Activated T-cell treated with anti-CD3 and anti-CD28 coated beads, Interleukin-2, amount 50 U/mL, for 72 hours (primary cell): Measurements from ENCODE around the gene RNF212B. TPM values are rescaled to one million over a fixed set of nuclear protein-coding genes. Genes with fewer than 3 reads are reported as not detected.

Experiments
- ATAC-seq, 2 donors: fragments of 150-1000 bp; cut with Tn5 transposase; replicated peaks in 1 of 2; 2 replicates each; pipeline ENCODE4 v1.10.0; 2021; ENCODE audit warnings: moderate library complexity in 2 of 2, mild to moderate bottlenecking in 1 of 2
- DNase-seq, 2 donors: peaks; one replicate each; pipeline ENCODE4 v3.0.0; 2021 to 2022; ENCODE audit warnings: mixed read lengths in 1 of 2
- H3K27ac Mint-ChIP-seq: one replicate; pipeline ENCODE4 v1.8.0; 2022; ENCODE audit warnings: mild to moderate bottlenecking, moderate library complexity, mixed read lengths
- H3K27me3 Mint-ChIP-seq: one replicate; pipeline ENCODE4 v1.8.0; 2022; ENCODE audit warnings: low read depth, mixed read lengths
- H3K36me3 Mint-ChIP-seq, 2 donors: one replicate each; pipeline ENCODE4 v1.8.0; 2022; ENCODE audit warnings: mixed read lengths in 2 of 2, mild to moderate bottlenecking in 1 of 2; ENCODE audit not compliant: insufficient read depth in 2 of 2
- H3K4me1 Mint-ChIP-seq: one replicate; pipeline ENCODE4 v1.8.0; 2022; ENCODE audit warnings: low read depth, mixed read lengths
- H3K4me3 Mint-ChIP-seq, 2 donors: one replicate each; pipeline ENCODE4 v1.8.0; 2022; ENCODE audit warnings: mild to moderate bottlenecking in 2 of 2, mixed read lengths in 2 of 2, moderate library complexity in 2 of 2
- H3K9me3 Mint-ChIP-seq, 2 donors: one replicate each; pipeline ENCODE4 v1.8.0; 2022; ENCODE audit warnings: mixed read lengths in 2 of 2
- total RNA-seq, 2 donors: library from RNA; stranded (reverse); gene quantifications; one replicate each; pipeline ENCODE4 v1.2.3, GENCODE V29; 2022

Gene RNF212B
- total RNA-seq, 2 donors from 2014 or later: not detected

GRCh38 chr14:23321572-23322547, 84.1 kb downstream of the RNF212B start:
- Mint-ChIP-seq H3K27me3 (no peaks in the 10 kb centered on the region), H3K27ac (peak overlapping the region; percentile 95), H3K4me3 (peak overlapping the region; percentile 94 to 99), H3K4me1 (peaks cover 27% of the 10 kb centered on the region), H3K9me3 (peaks cover 0 to 2% of the 10 kb centered on the region in 2 donors), H3K36me3 (peaks cover 12 to 14% of the 10 kb centered on the region in 2 donors)
- DNase-seq (peak; percentile 82 to 86), ATAC-seq (peak; percentile 35 to 36)

Other genes with a start within 250 kb of the RNF212B start
- gene C14orf93, start 227.8 kb upstream of the RNF212B start, total RNA-seq: 10 to 100 TPM; 13.5 to 15.2 TPM
- gene PSMB5, start 203.0 kb upstream of the RNF212B start, total RNA-seq: 10 to 100 TPM; 82.8 to 88.9 TPM
- gene PSMB11, start 195.7 kb upstream of the RNF212B start, total RNA-seq: not detected
- gene CDH24, start 180.4 kb upstream of the RNF212B start, total RNA-seq: 1 to 10 TPM in 1 of 2 donors, under 1 TPM in 1; 0.82 to 1.5 TPM
- 100 to 1,000 TPM; 162 to 188 TPM for gene ACIN1, start 142.8 kb upstream of the RNF212B start, total RNA-seq
- gene C14orf119, start 142.4 kb upstream of the RNF212B start, total RNA-seq: 10 to 100 TPM; 31.3 to 38.5 TPM
- gene CIROP, start 132.9 kb upstream of the RNF212B start, total RNA-seq: not detected
- gene CEBPE, start 118.7 kb upstream of the RNF212B start, total RNA-seq: under 1 TPM; 0.21 to 0.36 TPM
- gene SLC7A8, start 54.3 kb upstream of the RNF212B start, total RNA-seq: 1 to 10 TPM in 1 of 2 donors, under 1 TPM in 1; 0.72 to 1.2 TPM
- 10 to 100 TPM; 11.8 to 12.6 TPM for gene HOMEZ, start 48.2 kb downstream of the RNF212B start, total RNA-seq
- 10 to 100 TPM; 30.2 to 37.4 TPM for gene PPP1R3E, start 64.9 kb downstream of the RNF212B start, total RNA-seq
- gene BCL2L2, start 68.9 kb downstream of the RNF212B start, total RNA-seq: 1 to 10 TPM; 2.7 to 3.2 TPM
- gene PABPN1, start 83.5 kb downstream of the RNF212B start, total RNA-seq: 100 to 1,000 TPM; 188 to 189 TPM
- gene SLC22A17, start 115.0 kb downstream of the RNF212B start, total RNA-seq: 1 to 10 TPM; 6.3 to 8.6 TPM
- gene EFS, start 127.2 kb downstream of the RNF212B start, total RNA-seq: under 1 TPM in 1 of 2 donors, not detected in 1; 0.19 TPM
- gene IL25, start 134.9 kb downstream of the RNF212B start, total RNA-seq: not detected
- under 1 TPM in 1 of 2 donors, not detected in 1; 0.30 TPM for gene CMTM5, start 139.1 kb downstream of the RNF212B start, total RNA-seq
- gene MYH6, start 170.3 kb downstream of the RNF212B start, total RNA-seq: 1 to 10 TPM in 1 of 2 donors, under 1 TPM in 1; 0.65 to 2.1 TPM
- under 1 TPM; 0.05 to 0.56 TPM for gene MYH7, start 197.7 kb downstream of the RNF212B start, total RNA-seq
- 10 to 100 TPM; 71.0 to 77.6 TPM for gene NGDN, start 231.8 kb downstream of the RNF212B start, total RNA-seq